Neutrophil (primary cell): Measurements from ENCODE around the gene CMPK1.

Experiments used
- H3K27ac ChIP-seq: fragments of 200-600 bp; sonication (generic); 2 replicates; pipeline ENCODE4 v1.5.1; 2016; ENCODE audit warnings: mild to moderate bottlenecking, moderate library complexity
- H3K27me3 ChIP-seq: fragments of 200-600 bp; sonication (generic); 2 replicates; pipeline ENCODE4 v1.6.0; 2016; ENCODE audit warnings: mild to moderate bottlenecking
- H3K36me3 ChIP-seq: fragments of 200-600 bp; sonication (generic); 2 replicates; pipeline ENCODE4 v1.5.1; 2017
- H3K4me1 ChIP-seq, 2 experiments: fragments of 200-600 bp in 1 of 2; sonication (generic) in 1 of 2; 1 replicate in 1 of 2; 2 replicates in 1 of 2; pipeline versions ENCODE4 v1.5.1 to v1.6.1; 2013 to 2016; ENCODE audit warnings: low read depth in 1 of 2, low read length in 1 of 2, mild to moderate bottlenecking in 1 of 2, moderate library complexity in 1 of 2; ENCODE audit not compliant: control insufficient read depth in 1 of 2, insufficient read depth in 1 of 2
- H3K4me3 ChIP-seq, 2 experiments: fragments of 200-600 bp in 1 of 2; sonication (generic) in 1 of 2; 1 replicate in 1 of 2; 2 replicates in 1 of 2; pipeline ENCODE4 v1.5.1; 2013 to 2016; ENCODE audit warnings: low read depth in 1 of 2, low read length in 1 of 2, mild to moderate bottlenecking in 1 of 2, moderate library complexity in 1 of 2
- H3K9me3 ChIP-seq: fragments of 200-600 bp; sonication (generic); 2 replicates; pipeline ENCODE4 v1.5.1; 2016
- CTCF ChIP-seq: fragments of 200-600 bp; sonication (generic); IDR thresholded peaks from 2 replicates; pipeline ENCODE4 v1.5.1; 2016; ENCODE audit warnings: antibody characterized with exemption

The CMPK1 gene

GRCh38 chr1:47399138-47399845 lies 65.7 kb downstream of the CMPK1 start:
- no peak overlapping the region for H3K27ac ChIP-seq
- no peak for TF ChIP-seq CTCF
- H3K27me3 ChIP-seq = peaks cover 69% of the 10 kb centered on the region
- H3K4me1 ChIP-seq = no peaks in the 10 kb centered on the region
- H3K4me3 ChIP-seq = no peak overlapping the region
- no peaks in the 10 kb centered on the region for H3K36me3 ChIP-seq
- H3K9me3 ChIP-seq = no peaks in the 10 kb centered on the region

GRCh38 chr1:47399846-47400155 lies 66.2 kb downstream of the CMPK1 start:
- Histone ChIP-seq H3K27ac (no peak overlapping the region), H3K9me3 (no peaks in the 10 kb centered on the region), H3K36me3 (no peaks in the 10 kb centered on the region), H3K4me1 (no peaks in the 10 kb centered on the region), H3K27me3 (peaks cover 67% of the 10 kb centered on the region), H3K4me3 (no peak overlapping the region)
- no peak for TF ChIP-seq CTCF

GRCh38 chr1:47401761-47402160 lies 68.2 kb downstream of the CMPK1 start:
- Histone ChIP-seq H3K4me3 (no peak overlapping the region), H3K9me3 (no peaks in the 10 kb centered on the region), H3K36me3 (no peaks in the 10 kb centered on the region), H3K27ac (no peak overlapping the region), H3K27me3 (peaks cover 70% of the 10 kb centered on the region), H3K4me1 (no peaks in the 10 kb centered on the region)
- no peak for TF ChIP-seq CTCF

GRCh38 chr1:47402591-47402990 lies 69.0 kb downstream of the CMPK1 start:
- peaks cover 70% of the 10 kb centered on the region for H3K27me3 ChIP-seq
- no peaks in the 10 kb centered on the region for H3K4me1 ChIP-seq
- no peak for TF ChIP-seq CTCF
- H3K4me3 ChIP-seq = no peak overlapping the region
- H3K9me3 ChIP-seq = no peaks in the 10 kb centered on the region
- H3K27ac ChIP-seq = no peak overlapping the region
- no peaks in the 10 kb centered on the region for H3K36me3 ChIP-seq

GRCh38 chr1:47403321-47403910 lies 69.8 kb downstream of the CMPK1 start:
- H3K27me3 ChIP-seq = peaks cover 73% of the 10 kb centered on the region
- no peak overlapping the region for H3K27ac ChIP-seq
- H3K36me3 ChIP-seq = no peaks in the 10 kb centered on the region
- H3K4me3 ChIP-seq = no peak overlapping the region
- H3K9me3 ChIP-seq = no peaks in the 10 kb centered on the region
- no peaks in the 10 kb centered on the region for H3K4me1 ChIP-seq
- no peak for TF ChIP-seq CTCF
